ENCODE data around the gene RNF115. TPM values are rescaled to one million over a fixed set of nuclear protein-coding genes. Genes with fewer than 3 reads are reported as not detected.
A peak's percentile ranks its signal among the peaks of the same experiment; 100 is the strongest.
"Not testable (repeated sequence)": the region's sequence is repeated elsewhere in the genome, so short reads cannot be mapped to it uniquely, and the experiment has no call there.

RNF115 gene
- total RNA-seq, 1 donor: 16.4 TPM

DNA sequence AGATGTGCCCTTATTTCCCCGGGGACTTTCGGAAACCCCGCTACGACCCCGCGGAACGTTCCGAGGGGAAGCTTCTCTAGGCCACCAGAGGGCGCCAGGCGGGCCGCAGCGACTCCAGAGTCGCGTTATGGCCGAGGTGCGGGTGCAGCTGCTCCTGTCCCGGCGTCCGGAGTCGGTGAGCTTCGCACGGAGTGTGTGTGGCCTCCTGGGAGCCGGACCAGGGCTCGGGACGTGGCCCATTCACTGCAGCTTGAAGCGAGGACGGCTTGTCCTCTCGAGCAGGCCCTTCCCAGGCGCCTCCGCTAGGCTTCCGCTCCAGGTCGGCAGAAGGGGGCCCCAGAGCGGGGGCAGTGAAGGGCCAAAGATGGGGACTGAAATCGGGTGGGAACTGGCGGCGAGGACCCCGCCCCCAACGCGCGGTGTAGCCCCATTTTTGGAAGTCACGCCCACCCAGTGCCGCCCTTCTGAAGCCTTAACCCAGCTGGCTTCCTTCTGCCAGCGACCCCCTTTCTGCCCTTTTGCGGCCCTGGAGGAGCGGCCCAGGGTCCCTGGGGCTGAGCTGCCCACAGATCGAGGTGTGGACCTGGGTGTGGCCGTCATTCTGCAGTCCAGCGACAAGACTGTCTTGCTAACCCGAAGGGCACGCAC is 21.7 kb upstream of the RNF115 start, which contains the start of gene NUDT17:
NUDT17 (plus strand) TSS at position 117 of the 648 bp plus-strand sequence; CDS start at position 128, 11 bp downstream.
- Histone ChIP-seq H3K4me1 (ENCODE audit: insufficient read depth, low read length) (peaks cover 17% of the 10 kb centered on the region), H3K4me3 (ENCODE audit: low read length) (peak within 1 kb of the TSS; percentile 58), H3K9me3 (ENCODE audit: low read depth, low read length) (no peaks in the 10 kb centered on the region), H3K27me3 (ENCODE audit: insufficient read depth, low read length) (no peaks in the 10 kb centered on the region)

DNA sequence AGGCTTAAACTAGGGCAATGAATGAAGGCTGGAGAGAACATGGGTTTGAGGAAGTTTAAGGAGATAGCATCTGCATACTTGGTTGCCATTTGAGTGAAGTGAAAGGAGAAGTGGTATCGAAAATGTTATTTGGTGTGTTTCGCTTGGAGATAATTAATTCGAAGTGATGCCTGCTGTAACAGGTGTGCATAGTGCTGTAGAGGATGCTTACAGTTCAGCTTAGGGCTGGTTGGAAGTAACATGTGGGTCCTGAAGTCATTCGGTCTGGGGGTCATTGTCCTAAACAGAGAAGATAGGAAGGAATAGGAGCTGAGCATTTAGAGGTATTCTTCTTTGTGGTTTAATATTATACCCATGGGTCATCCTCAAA is 21.2 kb upstream of the RNF115 start:
- no peaks in the 10 kb centered on the region for H3K9me3 ChIP-seq (ENCODE audit: low read depth, low read length)
- peak overlapping the region; percentile 58 for H3K4me3 ChIP-seq (ENCODE audit: low read length)
- no peaks in the 10 kb centered on the region for H3K27me3 ChIP-seq (ENCODE audit: insufficient read depth, low read length)
- H3K4me1 ChIP-seq (ENCODE audit: insufficient read depth, low read length): peaks cover 17% of the 10 kb centered on the region

- Histone ChIP-seq H3K27me3 (ENCODE audit: insufficient read depth, low read length) (no peaks in the 10 kb centered on the region), H3K4me1 (ENCODE audit: insufficient read depth, low read length) (peaks cover 17% of the 10 kb centered on the region), H3K4me3 (ENCODE audit: low read length) (no peak overlapping the region), H3K9me3 (ENCODE audit: low read depth, low read length) (no peaks in the 10 kb centered on the region)
Measured at GRCh38 chr1:145843031-145843430, 19.1 kb upstream of the RNF115 start.

DNA sequence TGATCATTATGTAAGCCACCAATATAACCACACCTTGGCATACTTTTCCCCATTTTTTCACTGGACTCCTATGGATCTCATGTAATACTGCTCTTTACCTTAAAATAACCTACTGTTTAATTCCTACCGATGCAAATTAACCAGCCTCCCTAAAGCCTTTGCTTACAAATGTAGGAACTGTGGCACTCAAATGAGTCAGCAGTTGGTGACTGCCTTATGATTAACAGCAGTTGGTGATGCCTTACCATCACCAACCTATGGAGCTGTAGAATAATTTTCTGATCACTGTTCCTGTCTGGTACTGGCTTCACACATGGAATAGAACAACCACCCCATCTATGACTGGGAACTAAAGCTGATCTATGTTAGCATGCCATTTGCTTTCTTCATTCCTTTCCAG is 13.8 kb upstream of the RNF115 start:
- H3K9me3 ChIP-seq (ENCODE audit: low read depth, low read length): no peaks in the 10 kb centered on the region
- no peak overlapping the region for H3K4me3 ChIP-seq (ENCODE audit: low read length)
- no peaks in the 10 kb centered on the region for H3K4me1 ChIP-seq (ENCODE audit: insufficient read depth, low read length)
- H3K27me3 ChIP-seq (ENCODE audit: insufficient read depth, low read length): no peaks in the 10 kb centered on the region

DNA sequence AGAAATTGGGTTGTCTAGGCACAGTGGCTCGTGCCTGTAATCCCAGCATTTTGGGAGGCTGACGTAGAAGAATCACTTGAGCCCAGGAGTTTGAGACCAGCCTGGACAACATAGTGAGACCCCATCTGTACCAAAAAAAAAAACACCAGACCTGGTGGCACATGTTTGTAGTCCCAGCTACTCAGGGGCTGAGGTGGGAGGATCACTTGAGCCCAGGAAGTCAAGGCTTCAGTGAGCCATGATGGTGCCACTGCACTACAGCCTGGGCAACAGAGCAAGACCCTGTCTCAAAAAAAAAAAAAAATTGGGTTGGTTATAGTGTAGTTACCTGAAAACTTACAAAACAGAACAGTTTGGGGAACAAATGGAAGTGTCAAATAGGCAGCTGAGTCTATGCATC is 6.9 kb upstream of the RNF115 start:
- H3K4me3 ChIP-seq (ENCODE audit: low read length); H3K9me3 ChIP-seq (ENCODE audit: low read depth, low read length); H3K27me3 ChIP-seq (ENCODE audit: insufficient read depth, low read length); H3K4me1 ChIP-seq (ENCODE audit: insufficient read depth, low read length): not testable (repeated sequence)

DNA sequence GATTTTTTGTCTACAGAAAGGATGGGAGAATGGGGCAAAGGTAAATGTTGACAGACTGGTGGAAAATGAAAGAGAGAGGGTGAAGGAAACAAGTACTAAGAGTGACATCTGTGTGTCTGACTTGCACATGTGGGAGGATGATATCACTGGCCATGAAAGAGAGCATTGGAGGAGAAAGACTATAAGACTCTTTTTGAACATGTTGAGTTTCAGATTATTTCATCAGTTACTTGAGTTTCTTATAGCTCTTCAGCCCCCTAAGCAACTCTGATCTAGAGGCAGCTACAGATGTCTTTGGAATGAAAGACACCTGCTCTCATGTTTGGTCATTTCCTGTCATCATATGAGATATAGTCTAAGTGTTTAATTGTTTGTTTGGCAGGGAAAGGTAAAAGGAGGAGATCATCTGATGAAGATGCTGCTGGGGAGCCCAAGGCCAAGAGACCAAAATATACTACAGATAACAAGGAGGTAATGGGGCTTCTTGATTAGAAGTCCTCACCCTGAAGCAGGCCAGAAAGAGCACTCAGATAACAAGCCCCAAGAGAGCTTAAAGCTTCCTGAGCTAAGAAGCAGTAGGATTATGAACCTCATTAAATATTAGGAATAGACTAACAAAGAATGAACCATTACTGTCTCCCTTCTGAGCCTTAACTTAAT is 4.6 kb upstream of the RNF115 start:
- peaks cover 13% of the 10 kb centered on the region for H3K4me1 ChIP-seq (ENCODE audit: insufficient read depth, low read length)
- no peaks in the 10 kb centered on the region for H3K9me3 ChIP-seq (ENCODE audit: low read depth, low read length)
- no peak overlapping the region for H3K4me3 ChIP-seq (ENCODE audit: low read length)
- H3K27me3 ChIP-seq (ENCODE audit: insufficient read depth, low read length): no peaks in the 10 kb centered on the region

GRCh38 chr1:145827966-145828365 is 4.1 kb upstream of the RNF115 start:
- Histone ChIP-seq H3K4me1 (ENCODE audit: insufficient read depth, low read length) (peaks cover 13% of the 10 kb centered on the region), H3K27me3 (ENCODE audit: insufficient read depth, low read length) (no peaks in the 10 kb centered on the region), H3K9me3 (ENCODE audit: low read depth, low read length) (no peaks in the 10 kb centered on the region), H3K4me3 (ENCODE audit: low read length) (no peak overlapping the region)

DNA sequence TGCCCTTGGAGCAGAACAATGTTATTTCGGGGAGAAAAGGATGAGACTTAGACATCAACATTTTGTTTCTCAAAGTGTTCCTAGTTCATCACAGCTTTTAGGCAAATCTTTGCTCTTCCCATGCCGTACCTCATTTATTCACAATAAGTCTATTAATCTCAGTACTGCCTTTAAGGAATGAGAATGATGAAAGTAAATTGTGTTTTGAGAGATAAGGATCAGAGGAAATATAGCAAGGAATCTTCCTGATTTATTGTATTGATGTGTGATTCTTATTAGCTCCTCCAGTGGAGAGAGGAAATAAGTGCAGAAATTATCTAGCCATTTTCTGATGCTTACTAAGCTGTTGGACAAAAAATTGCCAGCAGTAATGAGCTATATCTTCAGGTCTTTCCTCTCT is 2.1 kb upstream of the RNF115 start:
- Histone ChIP-seq H3K9me3 (ENCODE audit: low read depth, low read length) (no peaks in the 10 kb centered on the region), H3K27me3 (ENCODE audit: insufficient read depth, low read length) (no peaks in the 10 kb centered on the region), H3K4me1 (ENCODE audit: insufficient read depth, low read length) (peaks cover 13% of the 10 kb centered on the region), H3K4me3 (ENCODE audit: low read length) (no peak overlapping the region)

- peaks cover 13% of the 10 kb centered on the region for H3K4me1 ChIP-seq (ENCODE audit: insufficient read depth, low read length)
- H3K9me3 ChIP-seq (ENCODE audit: low read depth, low read length): no peaks in the 10 kb centered on the region
- no peaks in the 10 kb centered on the region for H3K27me3 ChIP-seq (ENCODE audit: insufficient read depth, low read length)
- H3K4me3 ChIP-seq (ENCODE audit: low read length): peak overlapping the region; percentile 97
Measured at GRCh38 chr1:145824499-145824842, 576 bp upstream of the RNF115 start.

DNA sequence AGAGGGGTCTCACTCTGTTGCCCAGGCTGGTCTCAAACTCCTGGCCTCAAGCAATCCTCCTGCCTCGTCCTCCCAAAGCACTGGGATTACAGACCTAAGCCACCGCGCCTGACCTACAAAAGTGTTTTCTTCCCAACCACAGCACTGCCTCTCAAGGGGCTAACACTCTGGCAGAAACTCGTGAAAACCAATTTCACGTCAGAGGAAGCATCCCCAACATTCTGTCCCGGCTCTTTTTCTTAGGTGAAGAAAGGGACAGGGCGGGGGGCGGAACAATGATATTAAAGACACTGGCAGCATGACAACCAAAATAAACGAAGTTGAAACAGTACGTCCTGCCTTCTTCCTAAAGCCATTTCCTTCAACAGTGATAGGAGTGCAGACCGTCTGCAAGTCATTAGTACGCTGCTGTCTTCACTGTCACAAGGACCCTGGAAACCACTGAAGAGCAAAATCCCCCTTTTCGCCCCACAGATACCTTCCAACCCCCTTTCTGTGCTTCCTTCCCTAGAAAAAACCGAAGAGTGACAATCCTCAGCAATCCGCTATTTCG is 1.0 kb downstream of the RNF115 start:
- not testable (repeated sequence) for H3K27me3 ChIP-seq (ENCODE audit: insufficient read depth, low read length); H3K9me3 ChIP-seq (ENCODE audit: low read depth, low read length); H3K4me3 ChIP-seq (ENCODE audit: low read length)
- peaks cover 13% of the 10 kb centered on the region for H3K4me1 ChIP-seq (ENCODE audit: insufficient read depth, low read length)

- H3K4me1 ChIP-seq (ENCODE audit: insufficient read depth, low read length); H3K9me3 ChIP-seq (ENCODE audit: low read depth, low read length); H3K27me3 ChIP-seq (ENCODE audit: insufficient read depth, low read length); H3K4me3 ChIP-seq (ENCODE audit: low read length): not testable (repeated sequence)
Measured at GRCh38 chr1:145818095-145818494, 5.8 kb downstream of the RNF115 start.

DNA sequence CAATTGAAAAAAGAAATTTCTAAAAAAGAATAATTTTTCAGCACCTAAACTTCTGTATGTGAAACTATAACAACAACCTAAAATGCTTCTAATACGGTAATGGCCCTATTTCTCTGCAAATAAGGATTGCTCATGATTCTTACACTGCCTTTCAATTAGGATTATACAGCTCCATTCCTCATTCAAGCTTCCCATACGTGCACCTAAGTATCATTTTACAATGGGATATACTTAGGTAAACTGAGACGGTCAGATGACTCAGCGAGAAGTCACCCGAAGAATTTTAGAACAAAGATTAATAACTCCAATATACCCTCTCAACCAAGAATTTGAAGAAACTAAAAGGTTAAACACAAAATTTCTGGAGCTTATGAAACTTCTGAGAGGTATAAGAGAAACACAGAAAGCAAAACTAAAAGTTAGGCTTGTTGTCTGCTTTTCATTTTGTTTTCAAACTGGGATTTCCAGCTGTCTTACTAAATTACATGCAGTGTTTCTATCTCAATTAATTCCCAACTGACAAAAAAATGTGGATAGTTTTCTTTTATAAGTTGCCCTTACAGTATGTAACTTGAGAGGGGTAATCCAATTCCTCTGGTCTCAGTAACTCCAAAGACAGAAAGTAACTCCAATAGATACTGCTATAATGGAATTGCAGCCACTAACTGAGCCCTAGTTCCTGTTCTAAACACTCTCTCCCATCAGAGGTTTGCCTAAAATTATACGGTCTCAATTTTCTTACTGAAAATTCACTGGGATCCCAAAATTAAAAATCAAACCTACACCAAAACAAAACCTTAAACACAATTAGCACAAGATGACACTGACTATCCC is 10.7 kb downstream of the RNF115 start:
- H3K27me3 ChIP-seq (ENCODE audit: insufficient read depth, low read length); H3K4me1 ChIP-seq (ENCODE audit: insufficient read depth, low read length); H3K9me3 ChIP-seq (ENCODE audit: low read depth, low read length); H3K4me3 ChIP-seq (ENCODE audit: low read length): not testable (repeated sequence)

GRCh38 chr1:145806844-145807243 is 17.1 kb downstream of the RNF115 start:
- H3K9me3 ChIP-seq (ENCODE audit: low read depth, low read length): no peaks in the 10 kb centered on the region
- H3K27me3 ChIP-seq (ENCODE audit: insufficient read depth, low read length): no peaks in the 10 kb centered on the region
- no peaks in the 10 kb centered on the region for H3K4me1 ChIP-seq (ENCODE audit: insufficient read depth, low read length)
- H3K4me3 ChIP-seq (ENCODE audit: low read length): no peak overlapping the region

DNA sequence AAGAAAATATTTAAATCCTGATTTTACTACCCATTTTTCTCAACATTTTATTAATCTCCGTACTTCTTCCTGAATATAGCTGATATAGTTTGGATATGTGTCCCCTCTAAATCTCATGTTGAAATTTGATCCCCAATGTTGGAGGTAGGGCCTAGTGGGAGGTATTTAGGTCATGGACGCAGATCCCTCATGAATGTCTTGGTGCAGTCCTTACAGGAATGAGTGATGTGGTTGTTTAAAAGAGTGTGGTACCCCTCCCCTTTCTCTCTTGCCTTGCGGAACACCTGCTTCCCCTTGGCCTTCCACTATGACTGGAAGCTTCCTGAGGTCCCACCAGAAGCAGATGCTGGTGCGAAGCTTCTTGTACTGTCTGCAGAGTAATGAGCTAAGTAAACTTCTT is 17.5 kb downstream of the RNF115 start:
- Histone ChIP-seq H3K4me3 (ENCODE audit: low read length) (no peak overlapping the region), H3K4me1 (ENCODE audit: insufficient read depth, low read length) (no peaks in the 10 kb centered on the region), H3K27me3 (ENCODE audit: insufficient read depth, low read length) (no peaks in the 10 kb centered on the region), H3K9me3 (ENCODE audit: low read depth, low read length) (no peaks in the 10 kb centered on the region)

DNA sequence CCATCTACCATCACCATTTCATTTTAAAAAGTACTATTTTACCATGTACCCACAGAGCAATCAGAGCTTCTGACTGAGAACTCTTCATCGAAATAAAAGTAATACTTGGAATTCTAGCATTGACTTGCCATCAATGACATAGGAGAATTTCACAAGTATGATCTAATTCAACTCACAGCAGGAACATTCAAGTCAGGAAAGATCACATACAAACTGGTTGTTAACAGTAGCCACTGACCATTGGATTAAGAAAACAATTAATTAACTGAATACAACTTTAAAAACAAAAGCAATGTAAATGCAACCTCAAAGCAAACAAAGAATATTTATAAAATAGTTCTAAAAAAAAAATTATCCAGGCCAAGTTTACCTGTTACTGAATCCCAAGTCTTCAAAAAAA is 18.8 kb downstream of the RNF115 start:
- Histone ChIP-seq H3K27me3 (ENCODE audit: insufficient read depth, low read length) (no peaks in the 10 kb centered on the region), H3K4me3 (ENCODE audit: low read length) (no peak overlapping the region), H3K9me3 (ENCODE audit: low read depth, low read length) (no peaks in the 10 kb centered on the region), H3K4me1 (ENCODE audit: insufficient read depth, low read length) (no peaks in the 10 kb centered on the region)

Data from mononuclear cell (primary cell).